CD4-positive, alpha-beta T cell treated with Interleukin-15 for 1 hour (primary cell): ENCODE measurements around the gene RBM33.
"Not testable (repeated sequence)": the region's sequence is repeated elsewhere in the genome, so short reads cannot be mapped to it uniquely, and the experiment has no call there.

Source experiments
- DNase-seq: peaks from one replicate; pipeline ENCODE4 v3.0.0-alpha.2; 2020

Gene RBM33

DNA sequence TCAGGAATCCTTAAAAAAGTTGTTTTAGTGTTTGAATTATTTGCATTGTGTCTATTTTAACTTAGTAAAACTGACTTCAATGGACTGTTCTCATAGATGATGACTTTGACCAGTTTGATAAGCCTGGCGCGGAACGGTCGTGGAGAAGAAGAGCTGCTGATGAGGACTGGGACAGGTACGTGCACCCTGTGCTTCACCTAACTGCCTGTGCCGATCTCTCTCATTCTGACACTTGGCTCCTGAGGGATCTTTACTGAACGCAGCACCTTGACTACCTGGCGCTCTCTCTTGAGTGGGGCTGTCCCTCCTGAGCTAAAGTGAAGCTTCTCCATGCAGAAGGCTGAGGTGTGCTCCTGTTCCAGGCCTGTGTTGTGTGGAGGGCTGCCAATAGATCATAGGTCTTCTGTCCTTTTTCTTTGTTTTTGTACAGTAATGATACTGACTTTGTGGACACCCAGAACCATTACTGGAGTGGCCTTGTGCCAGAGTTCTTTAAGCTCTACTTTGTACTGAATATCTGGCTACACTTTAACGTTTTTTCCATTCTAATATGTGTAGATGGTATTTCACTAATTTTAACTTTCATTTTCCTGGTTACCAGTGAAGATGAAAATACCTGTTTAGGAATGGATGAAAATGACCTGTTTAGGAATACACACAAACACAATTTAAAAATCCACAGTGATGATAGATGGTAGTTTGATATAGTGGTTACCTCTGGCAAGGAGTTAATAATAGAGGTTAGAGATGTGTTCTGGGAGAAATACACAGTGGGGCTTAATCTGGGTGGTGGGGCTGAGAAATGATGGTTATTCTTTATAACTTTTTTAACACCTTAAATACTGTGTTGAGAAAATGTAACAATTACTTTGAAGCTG is 20.9 kb downstream of the RBM33 start:
- DNase-seq, result no peak

DNA sequence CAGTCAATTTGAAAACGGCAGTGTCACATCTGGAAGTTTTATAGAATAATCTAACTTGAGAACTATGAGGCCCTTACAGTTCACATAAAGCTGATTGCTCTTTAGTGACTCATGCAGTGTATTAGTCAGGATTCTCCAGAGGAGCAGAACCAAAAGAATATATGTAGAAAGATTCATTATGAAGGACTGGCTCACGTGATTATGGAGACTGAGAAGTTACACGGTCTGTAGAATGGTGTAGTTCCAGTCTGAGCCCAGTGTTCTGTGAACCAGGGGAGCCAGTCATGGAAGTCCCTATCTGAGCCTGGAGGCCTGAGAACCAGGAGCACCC is 21.5 kb downstream of the RBM33 start:
- no peak for DNase-seq

DNA sequence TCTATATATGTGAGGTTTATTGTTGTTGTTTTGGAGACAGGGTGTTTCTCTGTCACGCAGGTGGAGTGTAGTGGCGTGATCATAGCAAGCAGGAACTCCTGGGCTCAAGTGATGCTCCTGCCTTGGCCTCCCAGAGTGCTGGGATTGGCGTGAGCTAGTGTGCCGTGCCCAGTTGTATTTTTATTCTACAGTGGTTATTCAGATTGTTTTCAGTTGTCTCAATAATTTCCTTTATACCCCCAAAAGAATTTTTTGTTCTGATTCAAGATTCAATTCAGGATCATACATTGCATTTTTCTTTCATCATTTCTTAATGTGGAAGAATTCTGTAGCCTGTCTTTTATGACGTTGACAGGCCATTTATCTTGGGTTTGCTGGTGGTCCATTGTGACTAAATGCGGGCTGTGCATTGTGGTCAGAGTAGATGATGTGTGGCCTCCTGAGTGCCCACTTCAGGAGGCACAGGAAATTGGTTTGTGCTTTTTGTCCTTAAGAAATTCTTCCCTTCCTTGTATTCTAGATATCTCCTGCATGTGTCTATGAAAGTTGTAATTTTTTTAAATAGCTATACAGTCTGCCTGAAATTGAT is 22.9 kb downstream of the RBM33 start:
- no peak for DNase-seq

DNA sequence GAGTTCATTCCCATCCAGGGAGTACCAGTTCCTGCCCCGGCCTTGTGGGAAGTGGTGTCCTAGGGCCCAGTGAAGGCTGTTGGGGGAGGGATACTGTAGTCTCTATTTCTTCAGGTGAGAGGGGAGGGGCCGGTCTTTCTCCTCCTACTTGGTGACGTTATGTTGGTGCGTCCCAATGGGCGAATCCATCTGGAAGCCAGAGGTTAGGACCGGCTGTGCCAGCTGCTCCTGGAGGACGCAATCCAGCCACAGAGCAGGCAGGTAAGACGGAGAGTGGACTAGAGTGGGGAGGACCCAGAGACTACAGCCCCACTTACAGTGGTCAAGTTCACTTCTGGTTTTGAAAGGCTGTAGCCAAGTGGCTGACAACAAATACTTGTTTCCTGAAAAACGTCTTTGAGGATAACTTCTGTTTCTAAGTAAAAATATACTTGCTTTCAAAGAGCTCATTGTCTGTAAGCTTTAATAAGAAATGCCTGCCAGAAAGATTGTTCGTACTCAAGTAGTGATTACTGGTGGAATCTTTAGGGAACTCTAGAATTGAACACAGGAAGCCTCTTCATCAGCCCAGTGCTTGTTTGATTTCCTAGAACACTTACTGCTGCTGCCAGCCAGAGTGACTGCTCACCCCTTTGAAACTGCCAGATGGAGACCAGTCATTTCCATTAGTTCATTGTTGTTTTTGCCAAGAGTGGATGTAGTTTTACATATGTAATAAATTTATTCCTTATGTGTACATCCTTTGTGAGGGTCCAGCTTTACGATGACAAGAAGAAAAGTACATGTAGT is 25.4 kb downstream of the RBM33 start:
- no peak for DNase-seq

DNA sequence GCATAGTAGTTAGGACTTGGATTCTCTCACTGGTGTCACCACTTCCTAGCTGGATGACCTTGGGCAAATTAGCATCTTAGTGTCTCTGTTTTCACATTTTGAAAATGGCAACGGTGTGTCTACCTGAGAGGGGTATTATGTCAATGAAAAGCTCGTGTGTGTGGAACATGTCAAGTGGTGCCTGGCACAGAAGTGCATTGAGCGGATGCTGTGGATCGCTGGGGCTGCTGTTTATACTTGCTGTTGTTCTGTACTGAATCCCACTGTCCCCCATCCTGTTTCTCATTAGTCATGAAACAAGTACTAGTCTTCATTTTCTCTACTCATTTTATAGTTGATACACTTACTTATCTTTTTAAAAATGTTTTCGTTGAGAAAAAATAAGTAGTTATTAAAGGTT is 26.1 kb downstream of the RBM33 start:
- no peak for DNase-seq

DNA sequence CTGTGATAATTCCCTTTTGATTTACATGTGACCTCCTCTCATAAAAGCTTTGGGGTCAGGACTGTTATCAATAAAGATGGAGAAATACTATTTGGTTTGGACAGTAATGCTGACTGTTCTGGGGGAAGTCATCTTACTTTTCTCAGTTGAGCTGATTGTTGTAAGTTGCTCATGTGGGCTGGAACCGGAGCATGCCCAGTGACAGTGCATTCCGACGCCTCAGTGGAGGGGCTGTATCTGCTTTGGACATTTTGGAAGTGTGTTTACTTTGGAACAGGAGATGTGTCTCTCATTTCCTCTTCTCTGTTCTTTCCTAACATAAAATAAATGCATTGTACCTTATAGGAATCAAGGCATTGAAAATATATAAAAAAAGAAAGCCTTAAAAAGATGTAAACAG is 30.1 kb downstream of the RBM33 start:
- no peak for DNase-seq

DNA sequence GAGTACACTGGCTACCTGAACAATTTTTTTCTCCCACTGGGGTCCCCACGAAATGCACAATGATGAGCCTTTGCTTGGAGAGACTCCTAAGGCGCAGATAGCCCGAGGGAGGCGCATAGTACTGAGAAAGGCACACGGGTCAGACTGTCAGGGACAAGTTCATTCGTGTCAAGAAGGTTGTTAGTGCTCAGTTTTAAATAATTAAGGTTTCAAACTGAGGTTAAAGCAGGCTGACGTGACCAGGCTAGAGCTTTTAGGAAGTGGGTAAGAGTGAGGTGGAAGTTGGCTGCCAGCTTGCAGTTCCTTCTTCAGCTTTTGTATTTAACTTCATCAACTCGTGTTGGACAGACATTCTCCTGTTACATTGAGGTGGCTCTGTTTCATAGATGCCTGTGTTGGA is 31.6 kb downstream of the RBM33 start:
- no peak for DNase-seq

DNA sequence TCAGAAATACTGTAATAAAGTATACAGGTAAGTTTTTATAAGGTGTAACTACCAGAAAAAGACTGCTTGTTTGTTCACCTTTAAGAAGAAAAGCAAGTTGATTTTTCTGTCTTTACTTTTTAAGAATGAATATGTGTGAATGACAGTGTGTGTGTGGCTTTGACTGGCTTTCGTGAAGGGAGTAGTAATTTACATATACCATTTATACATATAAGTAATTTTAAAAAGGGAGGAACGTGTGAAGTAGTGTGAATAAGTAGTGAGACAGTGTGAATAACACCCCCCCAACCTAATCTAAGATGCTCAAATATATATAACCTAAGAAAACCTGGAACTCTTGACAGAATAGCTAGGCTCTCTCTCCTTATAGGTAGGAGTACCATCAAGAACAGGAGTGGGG is 33.2 kb downstream of the RBM33 start:
- DNase-seq, result no peak

DNA sequence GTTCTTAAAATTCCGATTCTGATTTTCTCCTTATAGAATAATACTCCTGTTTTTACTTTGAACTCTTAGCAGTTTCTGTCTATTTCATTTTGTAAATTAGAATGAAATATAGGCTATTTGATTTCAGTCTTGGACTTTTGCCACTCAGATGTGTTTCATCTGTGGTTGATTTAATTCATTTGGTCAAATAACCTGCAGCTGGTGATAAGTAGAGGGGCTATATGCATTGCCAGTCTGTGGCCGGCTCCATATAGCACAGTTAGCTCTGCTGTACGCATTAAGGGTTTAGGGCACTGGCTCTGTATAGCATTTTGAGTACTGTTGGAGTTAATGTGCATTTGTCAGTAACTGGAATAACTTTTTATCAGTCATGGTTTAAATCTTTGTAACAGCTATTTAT is 35.7 kb downstream of the RBM33 start:
- DNase-seq, result no peak

DNA sequence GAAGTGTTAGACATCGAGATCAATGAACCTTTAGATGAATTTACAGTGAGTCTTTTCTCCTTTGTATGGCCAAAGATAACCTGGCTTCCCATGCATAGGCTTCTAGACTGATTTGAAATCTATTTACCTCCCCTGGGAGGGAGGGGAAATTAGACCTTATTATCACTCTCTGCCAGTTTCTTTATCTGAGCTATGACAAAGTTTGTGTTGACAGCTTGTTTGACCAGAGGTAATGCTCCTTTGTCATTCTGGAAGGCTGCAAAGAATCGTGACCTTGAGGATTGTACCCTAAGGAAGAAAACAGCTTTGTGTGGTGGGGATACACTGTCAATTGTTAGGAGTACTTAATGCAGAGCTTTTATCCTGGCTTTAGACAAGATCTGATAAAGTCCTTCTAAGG is 36.4 kb downstream of the RBM33 start:
- DNase-seq, result no peak

DNA sequence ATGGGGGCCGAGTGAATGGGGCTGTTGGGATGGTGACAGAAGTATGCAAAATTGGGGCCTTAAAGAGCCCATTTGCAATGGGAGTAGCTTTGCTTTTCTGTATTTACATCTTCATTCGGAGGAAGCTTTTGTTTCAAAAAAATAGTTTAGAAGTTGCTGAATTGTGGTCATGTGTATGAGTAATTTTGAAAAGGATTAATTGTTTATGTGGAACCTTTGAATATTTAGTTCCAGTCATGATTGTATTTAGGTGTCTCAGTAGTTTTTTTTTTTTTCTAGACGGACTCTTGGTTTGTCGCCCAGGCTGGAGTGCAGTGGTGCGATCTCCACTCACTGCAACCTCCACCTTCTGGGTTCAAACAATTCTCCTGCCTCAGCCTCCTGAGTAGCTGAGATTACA is 37.2 kb downstream of the RBM33 start:
- DNase-seq, result no peak

DNA sequence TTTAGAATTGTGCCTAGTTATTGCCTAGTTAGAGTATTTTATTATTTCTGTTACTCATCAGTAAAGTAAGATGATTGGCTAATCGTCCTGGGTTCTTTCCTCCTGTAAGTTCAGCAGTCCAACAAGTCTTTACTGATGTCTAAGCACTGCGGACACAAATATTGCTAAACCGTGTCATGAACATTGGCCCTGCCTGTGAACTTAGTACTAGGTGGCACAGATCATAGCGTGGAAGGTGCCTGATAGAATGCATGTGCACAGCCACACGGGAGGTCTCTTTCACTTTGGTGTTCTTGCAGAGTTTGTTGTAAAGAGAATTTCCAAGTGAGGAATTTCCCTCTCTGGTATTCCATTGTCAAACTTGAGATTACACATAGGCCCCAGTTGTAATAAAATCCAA is 38.0 kb downstream of the RBM33 start:
- no peak for DNase-seq

DNA sequence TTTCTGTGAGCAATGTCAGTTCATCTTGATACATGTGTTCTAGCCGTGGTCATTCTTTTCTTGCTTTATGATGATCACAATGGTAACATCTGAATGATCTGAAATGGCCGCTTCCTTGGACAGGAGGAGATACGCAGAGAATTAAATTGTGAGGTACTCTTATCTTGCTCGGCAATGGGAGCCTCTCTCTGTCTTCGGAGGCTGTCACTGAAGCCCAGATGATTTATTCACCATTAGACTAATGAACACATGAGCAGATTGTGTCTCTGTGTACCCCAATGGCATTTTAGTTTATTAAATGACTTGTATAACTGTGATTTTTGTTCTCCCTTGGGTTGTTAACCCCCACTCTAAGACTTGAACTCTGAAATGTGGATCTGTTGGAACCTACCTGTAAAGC is 38.6 kb downstream of the RBM33 start:
- DNase-seq, result no peak

DNA sequence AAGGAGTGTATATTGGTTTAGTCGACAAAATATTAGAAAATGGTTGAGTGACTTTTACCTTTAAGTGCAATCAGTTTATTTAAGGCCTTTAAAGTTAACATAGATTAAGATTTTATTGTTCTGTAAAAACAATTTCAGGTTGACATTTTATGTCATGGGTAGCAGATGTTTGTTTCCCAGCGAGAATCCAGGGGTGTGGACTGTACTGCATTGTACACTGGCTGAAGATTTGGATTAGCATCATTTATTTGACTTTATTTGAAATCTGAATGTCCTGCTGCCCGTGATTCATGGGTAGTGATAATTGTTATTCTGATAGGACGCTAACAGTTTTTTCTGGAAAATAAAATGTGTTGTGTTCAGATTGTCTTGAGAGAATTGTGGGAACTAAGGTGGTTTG is 39.3 kb downstream of the RBM33 start:
- DNase-seq, result no peak

DNA sequence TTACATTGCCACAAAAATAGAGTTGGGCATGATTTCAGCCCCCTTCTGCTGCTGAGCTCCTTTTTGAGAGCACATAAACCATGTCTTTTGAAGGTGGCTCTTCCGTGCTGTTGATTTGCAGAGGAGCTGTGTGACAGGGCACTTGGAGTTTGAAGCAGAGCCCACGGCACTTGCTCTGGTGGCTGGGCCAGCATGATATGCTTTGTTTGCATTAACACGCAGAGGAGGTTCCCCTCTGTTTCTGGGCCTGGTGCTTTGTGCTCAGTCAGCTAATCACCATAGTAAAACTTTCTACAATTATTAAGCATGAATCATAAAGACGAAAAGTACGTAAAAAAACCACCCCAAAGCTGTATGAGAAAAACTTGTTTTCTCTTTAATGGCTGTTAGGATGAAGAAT is 40.1 kb downstream of the RBM33 start:
- DNase-seq, result no peak

DNA sequence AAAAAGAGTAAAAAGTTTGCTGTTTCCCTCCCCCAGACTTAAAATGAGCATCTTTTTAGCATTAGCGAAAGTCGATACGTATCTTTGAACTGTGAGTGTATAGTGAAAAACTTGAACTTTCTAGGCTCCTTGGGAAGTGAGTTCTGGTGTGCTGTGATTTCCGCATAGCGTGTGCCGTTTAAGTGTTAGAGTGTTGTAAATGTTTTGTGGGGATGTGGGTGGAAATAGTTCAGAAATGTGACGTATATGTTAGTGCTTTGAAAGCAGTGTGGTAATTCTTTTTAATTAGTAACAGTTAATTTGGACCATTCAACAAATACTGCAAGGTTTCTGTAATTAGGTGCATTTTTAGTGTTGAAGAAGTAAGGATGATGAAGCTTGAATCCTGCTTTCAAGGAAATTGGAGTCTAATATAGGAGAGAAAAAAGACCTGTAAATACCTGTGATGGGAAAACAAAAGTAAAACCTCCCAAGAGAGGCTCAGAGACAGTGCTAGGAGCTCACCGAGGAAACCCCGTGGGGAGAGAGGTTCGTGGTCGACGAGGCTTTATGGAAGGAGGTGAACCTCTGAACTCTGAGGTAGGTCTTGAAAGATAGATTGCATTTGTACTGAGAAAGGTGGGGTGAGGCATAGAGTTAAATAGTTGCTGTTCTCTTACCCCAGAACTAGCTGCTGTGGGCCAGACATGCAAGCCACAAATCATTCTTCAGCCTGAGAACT is 40.8 kb downstream of the RBM33 start:
- no peak for DNase-seq

DNA sequence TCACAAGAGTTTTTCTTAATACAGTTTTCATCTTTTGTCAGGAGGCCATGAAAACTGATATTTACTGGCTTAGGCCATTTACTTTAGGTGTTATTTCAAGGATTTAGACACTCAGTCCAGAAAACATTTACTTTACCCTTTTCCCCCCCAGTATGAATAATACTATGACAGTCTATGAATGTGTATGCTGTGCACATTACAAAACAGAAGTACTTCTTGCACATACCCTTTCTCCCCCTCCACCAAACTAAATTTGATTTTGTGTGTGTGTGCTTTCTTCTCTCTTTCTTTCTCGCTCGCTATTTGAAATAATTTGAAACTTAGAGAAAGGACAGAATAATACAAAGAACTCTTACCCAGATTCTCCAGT is 41.3 kb downstream of the RBM33 start:
- DNase-seq, result no peak

DNA sequence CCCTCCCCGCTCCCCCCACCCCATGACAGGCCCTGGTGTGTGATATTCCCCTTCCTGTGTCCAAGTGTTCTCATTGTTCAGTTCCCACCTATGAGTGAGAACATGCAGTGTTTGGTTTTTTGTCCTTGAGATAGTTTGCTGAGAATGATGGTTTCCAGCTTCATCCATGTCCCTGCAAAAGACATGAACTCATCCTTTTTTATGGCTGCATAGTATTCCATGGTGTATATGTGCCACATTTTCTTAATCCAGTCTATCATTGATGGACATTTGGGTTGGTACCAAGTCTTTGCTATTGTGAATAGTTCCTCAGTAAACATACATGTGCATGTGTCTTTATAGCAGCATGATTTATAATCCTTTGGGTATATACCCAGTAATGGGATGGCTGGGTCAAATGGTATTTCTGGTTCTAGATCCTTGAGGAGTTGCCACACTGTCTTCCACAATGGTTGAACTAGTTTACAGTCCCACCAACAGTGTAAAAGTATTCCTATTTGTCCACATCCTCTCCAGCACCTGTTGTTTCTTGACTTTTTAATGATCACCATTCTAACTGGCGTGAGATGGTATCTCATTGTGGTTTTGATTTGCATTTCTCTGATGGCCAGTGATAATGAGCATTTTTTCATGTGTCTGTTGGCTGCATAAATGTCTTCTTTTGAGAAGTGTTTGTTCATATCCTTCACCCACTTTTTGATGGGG is 42.3 kb downstream of the RBM33 start:
- DNase-seq, result not testable (repeated sequence)

DNA sequence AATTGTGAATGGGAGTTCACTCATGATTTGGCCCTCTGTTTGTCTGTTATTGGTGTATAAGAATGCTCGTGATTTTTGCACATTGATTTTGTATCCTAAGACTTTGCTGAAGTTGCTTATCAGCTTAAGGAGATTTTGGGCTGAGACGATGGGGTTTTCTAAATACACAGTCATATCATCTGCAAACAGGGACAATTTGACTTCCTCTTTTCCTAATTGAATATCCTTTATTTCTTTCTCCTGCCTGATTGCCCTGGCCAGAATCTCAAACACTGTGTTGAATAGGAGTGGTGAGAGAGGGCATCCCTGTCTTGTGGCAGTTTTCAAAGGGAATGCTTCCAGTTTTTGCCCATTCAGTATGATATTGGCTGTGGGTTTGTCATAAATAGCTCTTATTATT is 43.8 kb downstream of the RBM33 start:
- DNase-seq, result not testable (repeated sequence)

DNA sequence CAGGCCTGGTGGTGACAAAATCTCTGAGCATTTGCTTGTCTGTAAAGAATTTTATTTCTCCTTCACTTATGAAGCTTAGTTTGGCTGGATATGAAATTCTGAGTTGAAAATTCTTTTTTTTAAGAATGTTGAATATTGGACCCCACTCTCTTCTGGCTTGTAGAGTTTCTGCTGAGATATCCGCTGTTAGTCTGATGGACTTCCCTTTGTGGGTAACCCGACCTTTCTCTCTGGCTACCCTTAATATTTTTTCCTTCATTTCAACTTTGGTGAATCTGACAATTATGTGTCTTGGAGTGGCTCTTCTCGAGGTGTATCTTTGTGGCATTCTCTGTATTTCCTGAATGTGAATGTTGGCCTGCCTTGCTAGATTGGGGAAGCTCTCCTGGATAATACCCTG is 46.2 kb downstream of the RBM33 start:
- not testable (repeated sequence) for DNase-seq

DNA sequence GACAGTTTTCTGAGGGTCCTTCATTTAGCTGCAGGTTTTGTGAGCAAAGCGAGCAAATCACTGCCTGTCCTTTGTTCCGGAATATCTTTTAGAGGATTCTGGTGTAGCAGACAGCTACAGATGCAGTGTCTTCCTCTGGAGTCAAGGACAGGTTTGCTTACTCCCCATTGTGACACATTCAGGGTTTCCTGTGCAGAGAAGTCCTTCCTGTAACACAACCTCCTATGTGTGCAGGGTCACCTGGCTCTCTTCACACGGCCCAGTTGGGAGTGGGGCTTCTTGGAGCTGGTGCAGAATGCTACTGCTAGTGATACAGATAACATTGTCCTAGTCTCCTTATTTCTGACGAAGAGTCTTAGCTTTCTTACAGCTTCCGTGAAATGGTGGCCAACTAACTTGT is 47.9 kb downstream of the RBM33 start:
- DNase-seq, result no peak

DNA sequence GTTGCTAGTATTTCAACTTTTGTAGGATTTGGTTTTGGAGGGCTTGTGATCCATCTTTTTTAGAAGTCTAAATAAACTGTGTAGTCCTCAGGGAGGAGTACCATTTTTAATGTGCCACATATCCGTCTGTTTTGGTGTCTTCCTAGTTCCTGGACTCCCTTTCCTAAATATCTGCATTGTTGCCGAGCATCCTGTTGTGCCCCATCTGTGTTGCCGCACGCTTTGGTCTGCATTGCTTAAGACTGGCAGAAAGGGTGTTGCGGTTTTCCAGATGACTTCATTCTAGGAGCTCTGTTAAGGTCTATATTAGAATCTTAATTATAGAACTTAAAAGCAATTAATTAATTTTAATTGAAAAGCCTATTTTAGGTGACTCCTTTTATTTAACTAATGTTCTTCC is 49.4 kb downstream of the RBM33 start:
- no peak for DNase-seq

DNA sequence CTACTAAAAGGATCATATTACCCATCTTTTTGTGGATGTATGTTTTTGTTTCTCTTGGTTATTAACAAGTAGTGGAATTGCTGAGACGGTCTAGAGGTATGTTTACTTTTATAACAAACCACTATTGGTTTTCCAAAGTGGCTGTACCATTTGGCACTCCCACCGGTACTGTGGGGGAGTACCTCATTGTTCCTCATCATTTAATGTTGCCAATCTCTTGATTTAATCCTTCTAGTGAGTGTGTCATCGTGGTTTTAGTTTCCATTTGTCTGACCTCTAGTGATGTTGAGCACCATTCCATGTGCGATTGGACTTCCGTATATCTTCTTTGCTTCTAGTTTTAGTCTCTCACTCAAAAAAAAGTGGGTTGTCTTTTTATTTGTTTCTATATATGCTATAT is 50.4 kb downstream of the RBM33 start:
- no peak for DNase-seq
